ENCODE data around the gene AP1S1.

AP1S1 gene

DNA sequence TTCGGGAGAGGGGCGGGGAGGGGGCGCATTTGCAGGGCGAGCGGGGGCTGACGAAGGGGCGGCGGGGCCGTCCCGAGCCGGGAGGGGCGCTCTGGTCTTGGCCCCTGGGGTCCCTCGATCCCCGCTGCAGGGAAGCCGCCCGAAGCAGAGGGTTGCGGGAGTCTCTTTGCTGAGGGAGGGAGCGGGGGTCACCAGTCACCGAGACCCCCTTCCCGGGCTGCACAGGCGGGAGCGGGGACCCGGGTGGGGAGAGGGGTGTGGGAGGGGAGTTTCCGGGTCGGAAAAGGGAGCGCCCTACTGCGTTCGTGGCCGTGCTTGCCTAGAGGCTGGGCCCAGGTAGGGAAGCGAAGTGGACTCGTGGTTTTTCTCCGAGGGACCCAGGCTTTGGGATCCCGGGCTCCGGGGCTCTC is 422 bp downstream of the AP1S1 start:
- TF ChIP-seq, protein P1, sequence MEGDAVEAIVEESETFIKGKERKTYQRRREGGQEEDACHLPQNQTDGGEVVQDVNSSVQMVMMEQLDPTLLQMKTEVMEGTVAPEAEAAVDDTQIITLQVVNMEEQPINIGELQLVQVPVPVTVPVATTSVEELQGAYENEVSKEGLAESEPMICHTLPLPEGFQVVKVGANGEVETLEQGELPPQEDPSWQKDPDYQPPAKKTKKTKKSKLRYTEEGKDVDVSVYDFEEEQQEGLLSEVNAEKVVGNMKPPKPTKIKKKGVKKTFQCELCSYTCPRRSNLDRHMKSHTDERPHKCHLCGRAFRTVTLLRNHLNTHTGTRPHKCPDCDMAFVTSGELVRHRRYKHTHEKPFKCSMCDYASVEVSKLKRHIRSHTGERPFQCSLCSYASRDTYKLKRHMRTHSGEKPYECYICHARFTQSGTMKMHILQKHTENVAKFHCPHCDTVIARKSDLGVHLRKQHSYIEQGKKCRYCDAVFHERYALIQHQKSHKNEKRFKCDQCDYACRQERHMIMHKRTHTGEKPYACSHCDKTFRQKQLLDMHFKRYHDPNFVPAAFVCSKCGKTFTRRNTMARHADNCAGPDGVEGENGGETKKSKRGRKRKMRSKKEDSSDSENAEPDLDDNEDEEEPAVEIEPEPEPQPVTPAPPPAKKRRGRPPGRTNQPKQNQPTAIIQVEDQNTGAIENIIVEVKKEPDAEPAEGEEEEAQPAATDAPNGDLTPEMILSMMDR (IDR thresholded peaks at IDR 0.05; ENCODE audit: low read depth, low read length): no peak
- DNase-seq (ENCODE audit: extremely low read depth, low read depth): no peak

DNA sequence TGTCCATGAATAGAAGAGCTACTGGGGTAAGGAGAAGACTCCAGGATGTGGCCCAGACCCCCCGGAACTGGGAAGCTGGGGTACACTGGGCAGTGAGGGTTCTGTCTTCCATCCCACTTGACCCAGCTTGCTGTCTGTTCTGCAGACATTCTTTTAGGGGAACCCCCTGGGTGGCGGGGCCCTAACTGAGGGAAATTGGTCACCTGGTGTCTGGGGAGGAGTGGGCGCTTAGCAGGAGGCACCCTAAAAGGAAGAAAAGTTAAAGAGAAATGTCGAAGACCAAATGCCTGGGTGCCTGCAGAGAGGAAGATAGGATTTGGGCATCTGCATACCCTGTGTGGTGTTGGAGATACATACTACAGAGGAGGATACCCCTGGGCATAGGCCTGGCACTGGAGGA is 1.0 kb downstream of the AP1S1 start:
- no peak for DNase-seq (ENCODE audit: extremely low read depth, low read depth)
- TF ChIP-seq, protein P1 (IDR thresholded peaks at IDR 0.05; ENCODE audit: low read depth, low read length): no peak

DNA sequence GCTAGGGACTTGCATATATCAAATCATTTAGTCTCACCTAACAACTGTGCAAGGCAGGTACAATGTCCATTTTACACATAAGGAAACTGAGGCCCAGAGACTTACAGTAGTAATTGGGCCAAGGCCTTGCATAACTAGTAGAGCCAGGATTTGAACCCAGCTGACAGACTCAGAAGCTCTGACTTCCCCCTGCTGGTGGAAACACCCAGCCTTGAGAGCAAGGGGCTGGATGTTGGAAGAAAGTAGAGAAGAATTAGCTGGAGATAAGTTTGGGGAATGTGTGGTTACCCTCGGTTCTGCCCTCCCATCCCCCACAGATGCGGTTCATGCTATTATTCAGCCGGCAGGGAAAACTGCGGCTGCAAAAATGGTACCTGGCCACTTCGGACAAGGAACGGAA is 2.0 kb downstream of the AP1S1 start:
- TF ChIP-seq, protein P1 (IDR thresholded peaks at IDR 0.05; ENCODE audit: low read depth, low read length): no peak; the same call in 1 of the 2 replicates
- DNase-seq (ENCODE audit: extremely low read depth, low read depth): no peak

DNA sequence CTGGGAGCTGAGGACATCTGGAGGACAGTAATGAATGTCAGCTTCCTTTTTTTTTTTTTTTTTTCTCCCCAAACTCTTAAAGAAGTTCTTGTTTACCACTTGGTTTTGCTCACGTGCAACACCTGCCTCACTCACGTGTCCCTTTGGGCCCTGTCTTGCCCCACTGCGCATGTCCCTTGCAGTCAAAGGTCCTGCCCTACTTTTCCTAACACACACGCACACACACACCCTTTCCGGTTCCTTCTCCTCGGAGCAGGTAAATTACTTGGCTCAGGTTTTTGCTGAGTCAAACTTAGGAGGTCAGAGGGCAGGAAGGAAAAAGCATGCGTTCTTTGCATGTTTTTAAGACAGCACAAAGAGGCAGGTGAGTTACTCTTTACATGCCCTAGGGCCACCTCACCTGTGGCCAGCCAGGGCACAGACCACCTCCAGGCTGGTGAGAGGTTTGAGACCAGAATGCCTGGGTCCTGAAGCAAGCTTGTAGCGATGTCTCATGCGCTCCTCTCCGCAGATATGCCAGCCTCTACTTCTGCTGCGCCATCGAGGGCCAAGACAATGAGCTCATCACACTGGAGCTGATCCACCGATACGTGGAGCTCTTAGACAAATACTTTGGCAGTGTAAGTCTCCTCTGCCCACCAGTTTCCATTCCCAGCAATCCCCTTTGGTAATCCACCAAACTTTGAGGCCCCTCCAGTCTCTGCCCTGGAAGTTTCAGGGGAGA is 2.8 kb downstream of the AP1S1 start:
- DNase-seq (ENCODE audit: extremely low read depth, low read depth): no peak
- TF ChIP-seq, protein P1 (IDR thresholded peaks at IDR 0.05; ENCODE audit: low read depth, low read length): no peak

DNA sequence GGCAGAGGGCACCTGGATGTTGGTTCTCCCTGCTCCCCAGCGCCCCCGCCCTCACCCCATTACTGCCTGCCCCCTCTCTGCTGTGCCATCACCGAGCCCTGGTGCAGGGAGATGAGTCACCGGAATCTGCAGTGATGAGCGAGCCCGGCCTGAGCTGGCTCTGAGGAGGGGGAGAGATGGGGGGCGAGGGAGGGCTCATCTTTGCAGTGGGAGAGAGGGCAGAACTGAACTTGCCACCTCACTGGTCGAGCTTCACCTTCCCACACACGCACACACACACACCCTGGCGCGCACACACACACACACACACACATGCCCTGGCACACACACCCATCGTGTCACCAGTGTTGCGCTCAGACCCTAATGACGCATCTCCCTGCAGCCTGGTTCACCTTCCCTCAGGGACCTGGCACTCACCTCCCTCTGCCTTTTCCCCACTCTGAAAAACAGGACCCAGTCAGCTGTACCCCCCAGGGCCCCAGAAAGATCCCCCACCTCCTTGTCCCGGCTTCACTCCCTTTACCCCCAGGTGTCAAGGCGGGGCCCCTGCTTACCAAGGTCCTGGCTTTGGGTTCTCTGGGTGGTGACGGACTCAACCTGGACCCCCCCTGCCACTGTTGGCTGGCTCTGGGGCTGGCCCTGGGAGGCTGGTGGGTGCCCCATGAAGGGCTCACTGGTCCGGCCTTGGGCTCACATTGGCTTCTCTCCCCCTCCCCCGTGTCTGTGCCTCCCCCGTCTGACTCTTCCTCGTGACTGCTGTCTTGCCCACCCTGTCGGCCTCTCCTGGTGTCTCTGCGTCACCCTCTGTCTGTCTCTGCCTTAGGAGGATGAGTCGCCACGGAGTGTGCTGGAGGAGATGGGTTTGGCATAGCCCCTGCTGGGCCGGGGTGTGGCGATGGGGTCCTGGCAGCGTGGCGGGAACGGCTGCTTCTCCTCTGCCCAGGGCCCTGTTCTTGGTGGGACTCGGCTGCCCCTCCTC is 5.7 kb downstream of the AP1S1 start:
- DNase-seq (ENCODE audit: extremely low read depth, low read depth): no peak
- TF ChIP-seq, protein P1 (IDR thresholded peaks at IDR 0.05; ENCODE audit: low read depth, low read length): no peak

DNA sequence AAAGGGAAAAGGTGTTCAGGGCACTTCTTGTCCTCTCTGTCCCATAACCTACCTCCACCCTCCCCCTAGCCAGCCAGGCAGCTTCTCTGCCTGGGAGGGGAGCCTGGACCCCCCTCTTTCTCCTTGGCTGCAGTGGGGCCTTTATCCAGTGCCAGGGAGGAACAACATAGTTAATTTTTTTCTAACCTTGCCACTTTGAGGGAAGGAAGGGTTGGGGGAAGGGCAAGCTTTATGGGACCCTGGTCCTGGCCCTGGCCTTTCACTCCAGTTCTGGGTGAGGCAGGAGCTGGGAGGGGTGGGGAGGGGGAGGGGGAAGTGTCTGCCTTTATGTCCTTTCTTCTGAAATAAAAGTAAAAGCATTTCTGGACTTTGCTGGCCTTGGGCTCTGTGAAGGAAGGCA is 6.6 kb downstream of the AP1S1 start:
- TF ChIP-seq, protein P1 (IDR thresholded peaks at IDR 0.05; ENCODE audit: low read depth, low read length): no peak
- DNase-seq (ENCODE audit: extremely low read depth, low read depth): no peak
